B cell (primary cell): Measurements from ENCODE around the gene NR4A1. TPM values are rescaled to one million over a fixed set of nuclear protein-coding genes. Genes with fewer than 3 reads are reported as not detected.

Source experiments
- ATAC-seq: fragments of 200-7000 bp; cut with Tn5 transposase; one replicate; pipeline ENCODE4 v1.10.0; 2021; ENCODE audit warnings: low read depth, mild to moderate bottlenecking, moderate number of reproducible peaks, moderate library complexity
- CTCF ChIA-PET: fragments of 350-600 bp; sonication (Branson Sonifier 250); formaldehyde crosslinking; loops from one replicate; lab custom pipeline; 2021; ENCODE audit warnings: antibody characterized with exemption, inconsistent platforms; lab: Charles Lee
- POLR2A ChIA-PET: fragments of 350-600 bp; sonication (Branson Sonifier 250); formaldehyde crosslinking; loops from one replicate; lab custom pipeline; 2021; ENCODE audit warnings: antibody characterized with exemption; lab: Charles Lee
- DNase-seq: peaks from one replicate; pipeline ENCODE4 v3.0.0; 2013
- H2AFZ ChIP-seq: 2 replicates; pipeline ENCODE4 v1.6.1; 2012; ENCODE audit warnings: mild to moderate bottlenecking, low read depth, low read length; ENCODE audit not compliant: insufficient read depth, poor library complexity, severe bottlenecking
- H3K27ac ChIP-seq, 2 donors: 1 replicate in 1 of 2; 2 replicates in 1 of 2; pipeline ENCODE4 v1.5.1; 2012 to 2013; ENCODE audit warnings: low read length in 2 of 2, mild to moderate bottlenecking in 2 of 2, moderate library complexity in 1 of 2
- H3K27me3 ChIP-seq, 4 experiments: fragments of 200-600 bp in 1 of 4; sonication (generic) in 1 of 4; replicated peaks in 1 of 4; 1 replicate in 2 of 4; 2 replicates in 2 of 4; pipeline versions ENCODE4 v1.6.1 to v1.7.0; 2013 to 2016; ENCODE audit warnings: low read length in 3 of 4, mild to moderate bottlenecking in 2 of 4, mixed read lengths in 1 of 4, moderate library complexity in 1 of 4; ENCODE audit not compliant: insufficient read depth in 4 of 4, control insufficient read depth in 3 of 4; ENCODE audit errors: control extremely low read depth in 1 of 4
- H3K36me3 ChIP-seq, 2 experiments: replicated peaks in 1 of 2; 1 replicate in 1 of 2; 2 replicates in 1 of 2; pipeline versions ENCODE4 v1.6.1 to v1.7.1; 2013; ENCODE audit warnings: low read length in 1 of 2; ENCODE audit not compliant: insufficient read depth in 2 of 2, control insufficient read depth in 1 of 2; ENCODE audit errors: control extremely low read depth in 1 of 2, extremely low read depth in 1 of 2
- H3K4me1 ChIP-seq, 2 donors: fragments of 200-600 bp in 1 of 2; sonication (generic) in 1 of 2; 1 replicate in 1 of 2; 2 replicates in 1 of 2; pipeline versions ENCODE4 v1.5.1 to v1.6.1; 2013 to 2017; ENCODE audit warnings: low read length in 2 of 2; ENCODE audit not compliant: control insufficient read depth in 2 of 2, insufficient read depth in 2 of 2
- H3K4me2 ChIP-seq: replicated peaks from 2 replicates; pipeline ENCODE3; 2012; ENCODE audit warnings: mild to moderate bottlenecking, low read depth, low read length; ENCODE audit not compliant: poor library complexity, severe bottlenecking
- H3K4me3 ChIP-seq, 5 experiments: fragments of 200-600 bp in 1 of 5; sonication (generic) in 1 of 5; 1 replicate in 3 of 5; 2 replicates in 2 of 5; pipeline versions ENCODE4 v1.5.1 to v1.7.0; 2011 to 2016; ENCODE audit warnings: low read length in 4 of 5, mild to moderate bottlenecking in 4 of 5, low read depth in 2 of 5, control low read depth in 1 of 5, moderate library complexity in 1 of 5; ENCODE audit not compliant: insufficient read depth in 1 of 5; ENCODE audit errors: control extremely low read depth in 1 of 5, extremely low read depth in 1 of 5
- H3K79me2 ChIP-seq: fragments of 200-600 bp; sonication (generic); one replicate; pipeline ENCODE4 v1.6.0; 2016; ENCODE audit warnings: low read length; ENCODE audit not compliant: control insufficient read depth, insufficient read depth
- H3K9ac ChIP-seq: fragments of 200-600 bp; sonication (generic); 2 replicates; pipeline ENCODE4 v1.6.1; 2017; ENCODE audit warnings: mild to moderate bottlenecking, low read length, moderate library complexity
- H3K9me3 ChIP-seq, 3 donors: one replicate each; pipeline versions ENCODE4 v1.6.1 to v1.7.1; 2013; ENCODE audit warnings: low read length in 2 of 3; ENCODE audit not compliant: control insufficient read depth in 2 of 3, insufficient read depth in 1 of 3; ENCODE audit errors: control extremely low read depth in 1 of 3
- H4K20me1 ChIP-seq: 2 replicates; pipeline ENCODE4 v1.6.0; 2012; ENCODE audit warnings: mild to moderate bottlenecking, low read length; ENCODE audit not compliant: insufficient read depth, control insufficient read depth, poor library complexity, severe bottlenecking
- H3K27ac Mint-ChIP-seq: one replicate; pipeline ENCODE4 v1.8.0; 2021; ENCODE audit warnings: mixed read lengths
- H3K27me3 Mint-ChIP-seq: one replicate; pipeline ENCODE4 v1.8.0; 2021; ENCODE audit warnings: mixed read lengths
- H3K4me1 Mint-ChIP-seq: one replicate; pipeline ENCODE4 v1.8.0; 2021; ENCODE audit warnings: mixed read lengths
- H3K4me3 Mint-ChIP-seq: one replicate; pipeline ENCODE4 v1.8.0; 2021; ENCODE audit warnings: mixed read lengths
- H3K9me3 Mint-ChIP-seq: one replicate; pipeline ENCODE4 v1.8.0; 2022; ENCODE audit warnings: mixed read lengths; ENCODE audit not compliant: insufficient read depth
- EZH2 ChIP-seq: IDR thresholded peaks from 2 replicates; pipeline ENCODE4 v1.6.1; 2012; ENCODE audit warnings: borderline replicate concordance, low read depth, mild to moderate bottlenecking, moderate library complexity, low read length; ENCODE audit not compliant: insufficient read depth, poor library complexity, severe bottlenecking
- WGBS: methylation state at CpG from one replicate; pipeline ENCODE4 v1.1.5; 2013; ENCODE audit warnings: missing lambda C conversion rate; ENCODE audit not compliant: insufficient coverage; 5-methylcytosine and 5-hydroxymethylcytosine counted together
- intact Hi-C: fragments of 100-400 bp; cut with micrococcal nuclease; formaldehyde crosslinking; loops from one replicate; pipeline ENCODE4 v1.10.0; 2022
- polyA plus RNA-seq: library from polyadenylated mRNA; depleted of rRNA; stranded (reverse); fragments of >200 nt; gene quantifications from 2 replicates; pipeline ENCODE4 v1.2.3, GENCODE V29; 2012
- total RNA-seq, 2 donors: library from RNA; stranded (reverse); fragments of 120-200 nt in 1 of 2; gene quantifications; 1 replicate in 1 of 2; 2 replicates in 1 of 2; pipeline versions ENCODE4 v1.2.3 to v1.2.4, GENCODE V29; 2013 to 2022
- TF ChIP-seq, protein P1 (sequence below): fragments of 200-600 bp; IDR thresholded peaks from one replicate; pipeline ENCODE4 v1.8.0; 2022; ENCODE audit warnings: antibody characterized with exemption, mild to moderate bottlenecking

The NR4A1 gene
- total and polyA plus RNA-seq, 2 donors (not counting 1 experiment from before 2014, with no cell fraction given), result 43.2 to 470 TPM

DNA sequence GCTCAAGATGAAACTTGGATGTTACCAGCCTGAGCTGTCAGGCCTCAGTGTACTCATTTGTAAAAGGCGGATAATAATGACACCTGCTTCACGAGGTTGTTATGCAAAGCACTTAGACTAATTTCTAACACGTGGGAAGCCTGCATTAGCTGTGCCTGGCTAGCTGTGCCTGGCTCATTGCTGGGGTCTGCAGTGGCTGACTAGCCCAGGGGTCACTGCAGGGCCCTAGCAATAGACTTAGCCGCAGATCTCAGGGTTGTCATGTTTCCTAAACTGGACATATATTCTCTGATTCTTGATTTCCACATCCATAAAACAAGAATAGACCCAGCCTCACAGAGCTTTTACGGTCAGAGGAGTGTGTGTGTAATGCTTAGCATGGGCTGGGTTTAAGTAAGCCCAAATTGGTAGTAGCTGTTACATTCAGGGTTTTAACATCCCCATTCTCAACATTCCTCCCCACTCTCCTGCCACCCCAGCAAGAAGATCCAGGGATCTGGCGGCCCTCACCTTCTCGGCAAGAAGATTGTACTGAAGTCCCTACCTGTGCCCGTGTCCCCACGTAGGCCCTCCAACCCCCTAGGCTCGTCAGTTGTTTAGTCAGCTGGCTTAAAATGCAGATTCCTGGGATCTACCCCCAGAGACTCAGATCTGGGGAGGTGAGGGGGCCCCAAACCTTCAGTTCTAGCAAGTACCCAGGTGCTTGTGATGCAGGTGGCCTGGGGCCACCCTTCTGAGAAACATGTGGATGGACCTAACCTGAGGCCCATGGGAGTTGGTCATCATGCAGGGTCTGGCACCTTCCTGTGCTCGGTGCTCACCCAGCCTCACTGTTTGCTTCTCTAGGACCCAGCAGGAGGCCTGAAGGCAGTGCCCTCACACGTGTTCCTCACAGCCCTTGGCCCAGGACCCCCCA lies 8.6 kb downstream of the NR4A1 start:
- ChIA-PET POLR2A (interaction anchor here (0.6 kb wide), 1 partner anchor 64 kb away, joined by 8 read pairs; no protein-coding TSS in a partner anchor), CTCF (interaction anchor here (1.0 to 34.6 kb wide), 4 partner anchors 10 to 27 kb away, joined by 3 to 1315 read pairs (median 5); partner anchors contain the start of gene ATG101)
- no peaks in the 10 kb centered on the region for H3K79me2 ChIP-seq
- intact Hi-C loops, result no loop called here
- no peak overlapping the region for H3K27ac ChIP-seq
- Mint-ChIP-seq H3K27ac (no peak overlapping the region), H3K4me3 (no peak overlapping the region), H3K27me3 (peaks cover 4% of the 10 kb centered on the region), H3K4me1 (no peaks in the 10 kb centered on the region), H3K9me3 (no peaks in the 10 kb centered on the region)
- no peak overlapping the region for H3K9ac ChIP-seq
- no peak overlapping the region for H3K4me2 ChIP-seq
- WGBS, result 87% methylated on average over 10 of the region's 12 CpGs
- no peak overlapping the region for H3K4me3 ChIP-seq
- no peak overlapping the region for H2AFZ ChIP-seq
- no peaks in the 10 kb centered on the region for H3K9me3 ChIP-seq
- no peaks in the 10 kb centered on the region for H3K27me3 ChIP-seq
- no peak for TF ChIP-seq EZH2
- TF ChIP-seq, protein P1, sequence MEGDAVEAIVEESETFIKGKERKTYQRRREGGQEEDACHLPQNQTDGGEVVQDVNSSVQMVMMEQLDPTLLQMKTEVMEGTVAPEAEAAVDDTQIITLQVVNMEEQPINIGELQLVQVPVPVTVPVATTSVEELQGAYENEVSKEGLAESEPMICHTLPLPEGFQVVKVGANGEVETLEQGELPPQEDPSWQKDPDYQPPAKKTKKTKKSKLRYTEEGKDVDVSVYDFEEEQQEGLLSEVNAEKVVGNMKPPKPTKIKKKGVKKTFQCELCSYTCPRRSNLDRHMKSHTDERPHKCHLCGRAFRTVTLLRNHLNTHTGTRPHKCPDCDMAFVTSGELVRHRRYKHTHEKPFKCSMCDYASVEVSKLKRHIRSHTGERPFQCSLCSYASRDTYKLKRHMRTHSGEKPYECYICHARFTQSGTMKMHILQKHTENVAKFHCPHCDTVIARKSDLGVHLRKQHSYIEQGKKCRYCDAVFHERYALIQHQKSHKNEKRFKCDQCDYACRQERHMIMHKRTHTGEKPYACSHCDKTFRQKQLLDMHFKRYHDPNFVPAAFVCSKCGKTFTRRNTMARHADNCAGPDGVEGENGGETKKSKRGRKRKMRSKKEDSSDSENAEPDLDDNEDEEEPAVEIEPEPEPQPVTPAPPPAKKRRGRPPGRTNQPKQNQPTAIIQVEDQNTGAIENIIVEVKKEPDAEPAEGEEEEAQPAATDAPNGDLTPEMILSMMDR, result no peak
- ATAC-seq (no peak), DNase-seq (no peak)
- no peaks in the 10 kb centered on the region for H3K4me1 ChIP-seq
- H4K20me1 ChIP-seq, result peaks cover 6% of the 10 kb centered on the region
- H3K36me3 ChIP-seq, result peaks cover 0 to 29% of the 10 kb centered on the region in 2 experiments
